Measurements from ENCODE around the gene BTG2.
"Not testable (repeated sequence)": the region's sequence is repeated elsewhere in the genome, so short reads cannot be mapped to it uniquely, and the experiment has no call there.

The BTG2 gene

GRCh38 chr1:203304919-203305808, at the start of gene BTG2:
BTG2 (plus strand) TSS chr1:203305519; CDS start chr1:203305607, 88 bp downstream.
- peak; percentile 96 for DNase-seq

DNA sequence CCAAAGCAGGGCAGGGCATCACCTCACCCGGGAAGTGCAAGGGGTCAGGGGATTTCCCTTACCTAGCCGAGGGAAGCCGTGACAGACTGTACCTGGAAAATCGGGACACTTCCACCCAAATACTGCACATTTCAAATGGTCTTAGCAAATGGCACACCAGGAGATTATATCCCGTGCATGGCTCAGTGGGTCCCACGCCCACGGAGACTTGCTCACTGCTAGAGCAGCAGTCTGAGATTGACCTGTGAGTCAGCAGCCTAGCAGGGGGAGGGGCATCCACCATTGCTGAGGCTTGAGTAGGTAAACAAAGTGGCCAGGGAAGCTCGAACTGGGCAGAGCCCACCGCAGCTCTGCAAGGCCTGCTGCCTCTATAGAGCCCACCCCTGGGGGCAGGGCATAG, 48.7 kb upstream of the BTG2 start:
- not testable (repeated sequence) for DNase-seq

- DNase-seq = no peak
Observed at GRCh38 chr1:203263496-203263895, 41.8 kb upstream of the BTG2 start.

- no peak for DNase-seq
Observed at GRCh38 chr1:203264052-203264501, 41.2 kb upstream of the BTG2 start.

DNA sequence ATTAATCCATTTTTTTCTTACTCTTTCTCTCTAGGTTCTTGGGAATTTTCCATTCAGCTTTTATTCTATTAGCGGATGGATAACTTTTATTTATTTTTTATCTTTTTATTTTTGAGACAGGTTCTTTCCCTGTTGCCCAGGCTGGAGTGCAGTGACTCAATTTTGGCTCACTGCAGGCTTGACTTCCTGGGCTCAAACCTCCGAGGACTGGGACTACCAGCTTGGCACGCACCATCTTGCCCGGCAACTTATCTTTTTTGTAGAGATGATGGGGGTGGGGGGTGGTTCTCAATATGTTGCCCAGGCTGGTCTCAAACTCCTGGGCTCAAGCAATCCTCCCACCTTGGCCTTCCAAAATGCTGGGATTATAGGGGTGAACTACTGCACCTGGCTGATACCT, 39.8 kb upstream of the BTG2 start:
- DNase-seq = no peak

DNA sequence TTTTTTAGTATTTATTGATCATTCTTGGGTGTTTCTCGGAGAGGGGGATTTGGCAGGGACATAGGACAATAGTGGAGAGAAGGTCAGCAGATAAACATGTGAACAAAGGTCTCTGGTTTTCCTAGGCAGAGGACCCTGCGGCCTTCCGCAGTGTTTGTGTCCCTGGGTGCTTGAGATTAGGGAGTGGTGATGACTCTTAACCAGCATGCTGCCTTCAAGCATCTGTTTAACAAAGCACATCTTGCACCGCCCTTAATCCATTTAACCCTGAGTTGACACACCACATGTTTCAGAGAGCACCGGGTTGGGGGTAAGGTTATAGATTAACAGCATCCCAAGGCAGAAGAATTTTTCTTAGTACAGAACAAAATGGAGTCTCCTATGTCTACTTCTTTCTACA, 39.2 kb upstream of the BTG2 start:
- DNase-seq = not testable (repeated sequence)

DNA sequence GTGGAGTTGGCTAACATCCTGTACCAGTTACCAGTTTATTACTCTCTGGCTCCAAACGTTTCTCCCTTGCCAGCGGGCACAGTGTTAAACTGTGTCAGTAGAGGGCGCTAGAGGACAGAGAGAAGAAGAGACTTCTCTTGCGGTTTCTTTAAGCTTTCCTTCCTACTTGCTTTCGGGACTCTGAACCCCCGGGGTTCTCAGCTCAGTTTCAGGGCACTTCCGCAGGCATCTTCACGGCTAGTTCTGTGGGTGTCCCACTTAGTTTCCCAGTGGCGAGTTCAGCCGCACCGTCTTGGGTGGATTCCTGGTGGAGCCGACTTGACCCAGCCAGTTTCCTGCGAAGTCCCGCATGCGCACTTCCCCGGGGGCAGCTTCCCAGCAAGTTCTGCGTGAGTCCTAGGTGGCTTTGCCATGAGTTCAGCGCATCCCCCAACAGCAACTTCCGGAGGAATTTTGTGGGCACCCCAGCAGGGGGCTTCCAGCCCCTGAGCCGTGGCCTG, 37.9 kb upstream of the BTG2 start:
- DNase-seq = peak; percentile 91

- no peak for DNase-seq
Observed at GRCh38 chr1:203267912-203268311, 37.4 kb upstream of the BTG2 start.

DNA sequence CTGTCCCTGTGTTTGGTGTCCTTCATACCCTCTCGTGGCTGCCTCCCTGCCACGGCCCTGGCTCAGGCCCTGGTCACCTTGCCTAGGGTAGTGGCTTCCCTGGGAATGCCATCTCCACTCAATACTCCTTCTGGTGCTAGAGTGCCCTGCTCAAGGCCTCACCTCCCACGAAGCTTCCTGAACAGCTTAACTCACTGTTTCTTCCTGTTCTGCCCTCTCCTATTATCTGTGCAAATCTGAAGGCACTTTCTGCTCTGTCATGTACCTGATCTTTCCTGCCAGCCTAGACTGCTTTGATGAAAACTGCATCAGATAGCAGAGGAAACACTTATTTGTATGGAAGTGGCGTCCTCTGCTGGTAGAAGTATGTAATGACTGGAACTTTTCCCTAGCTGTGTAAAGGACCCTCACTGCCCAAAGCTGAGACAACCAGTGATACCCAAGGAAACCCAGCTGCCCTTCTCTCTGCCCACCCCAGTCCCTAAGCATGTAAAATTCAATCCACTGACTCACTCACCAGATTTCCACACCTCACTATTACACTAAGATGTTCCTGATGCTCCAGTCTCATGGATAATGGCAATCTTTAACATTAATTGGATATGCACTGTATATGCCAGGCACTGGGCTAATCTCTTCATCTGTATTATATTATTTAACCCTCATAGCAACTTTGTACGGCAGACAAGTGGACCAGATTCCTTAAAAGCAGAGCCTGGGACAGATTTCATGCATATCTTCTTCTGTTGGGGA, 36.2 kb upstream of the BTG2 start:
- DNase-seq = peak; percentile 82

GRCh38 chr1:203269654-203270020, 35.7 kb upstream of the BTG2 start:
- no peak for DNase-seq

DNA sequence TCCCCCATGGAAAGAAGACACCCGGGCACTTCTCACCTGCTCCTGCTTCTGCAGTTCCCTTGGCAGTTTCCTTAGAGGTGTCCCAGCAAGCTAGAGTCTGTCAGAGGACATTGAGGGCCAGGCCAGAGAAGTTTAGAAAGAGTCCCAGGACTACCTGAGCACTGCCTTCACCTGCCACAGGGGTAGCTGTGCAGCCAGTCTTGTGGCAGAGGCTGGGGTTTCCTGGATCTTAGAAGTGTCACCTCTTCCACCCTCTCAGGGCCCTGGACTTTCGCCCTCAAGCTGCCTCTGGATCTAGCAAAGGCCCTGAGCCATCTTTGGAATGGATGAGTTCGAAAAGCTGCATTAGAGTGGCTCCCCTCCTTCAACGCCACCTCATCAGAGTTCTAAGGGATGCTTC, 34.9 kb upstream of the BTG2 start:
- no peak for DNase-seq

- peak; percentile 84 for DNase-seq
Observed at GRCh38 chr1:203271018-203271743, 34.1 kb upstream of the BTG2 start.

DNA sequence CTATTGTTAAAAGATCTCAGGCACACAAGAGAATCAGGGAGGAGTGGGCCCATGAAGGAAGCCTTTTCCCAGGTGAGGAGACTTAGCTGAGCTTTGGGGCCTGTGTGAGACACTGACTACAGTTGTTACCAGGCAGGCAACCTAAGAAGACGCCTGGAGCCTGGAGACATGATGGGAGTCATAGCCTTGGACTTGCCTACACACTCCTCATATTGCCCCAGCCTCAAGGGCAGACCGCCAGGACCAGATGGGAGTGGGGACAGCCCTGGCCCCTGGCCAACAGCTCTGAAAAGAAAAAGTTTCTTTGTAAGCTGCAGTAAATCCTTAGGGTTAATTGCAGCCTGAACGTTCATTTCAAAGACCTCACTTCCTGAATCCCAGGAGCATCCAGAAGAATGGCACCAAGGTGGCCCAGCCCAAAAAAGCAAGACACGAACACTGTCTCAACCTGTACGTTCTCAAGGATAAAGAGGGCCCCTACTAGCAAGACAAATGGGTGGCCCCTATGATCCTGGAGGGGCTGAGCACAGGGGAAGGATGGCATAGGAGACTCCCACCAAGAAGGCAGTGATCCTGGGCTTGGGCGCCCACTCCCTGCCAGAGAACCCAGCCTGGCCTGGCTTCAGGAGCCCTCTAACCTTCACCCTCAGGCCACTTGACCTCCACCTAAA, 33.2 kb upstream of the BTG2 start:
- no peak for DNase-seq

- DNase-seq = no peak
Observed at GRCh38 chr1:203272633-203273205, 32.6 kb upstream of the BTG2 start.

GRCh38 chr1:203273206-203273868, 32.0 kb upstream of the BTG2 start:
- peak; percentile 93 for DNase-seq

DNA sequence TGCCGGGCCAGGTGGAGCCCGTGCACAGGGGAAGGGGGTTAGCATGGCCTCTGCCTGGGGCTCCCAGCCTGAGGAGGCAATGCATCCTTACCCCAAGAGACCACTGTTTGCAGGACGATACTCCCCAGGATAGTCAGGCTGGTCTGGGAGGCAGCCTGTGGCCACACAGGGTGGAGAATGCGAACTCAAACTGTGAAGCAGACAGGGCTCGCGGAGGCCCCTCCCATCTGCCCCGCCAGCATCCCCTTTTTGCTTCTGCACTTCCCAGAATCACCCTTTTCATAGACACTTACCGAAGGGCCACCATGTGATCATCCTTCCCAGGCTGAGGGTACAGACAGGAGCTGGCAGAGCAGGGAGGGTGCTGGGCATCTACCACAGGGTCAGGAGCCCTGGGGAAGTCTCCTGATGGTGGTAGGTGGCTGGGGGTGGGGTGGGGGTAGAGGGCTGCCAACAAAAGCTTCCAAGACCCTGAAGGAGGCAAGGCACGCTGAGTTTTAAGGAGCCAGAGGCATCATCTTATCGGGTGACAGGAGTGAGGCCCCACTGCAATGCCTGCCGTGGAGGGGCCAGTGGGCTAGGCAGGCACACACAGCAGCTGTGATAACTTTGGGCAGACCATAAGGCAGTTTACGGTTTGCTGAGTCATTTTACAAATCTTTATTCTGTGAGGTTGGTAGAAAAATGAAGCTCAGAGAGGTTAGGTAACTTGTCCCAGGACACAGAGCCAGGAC, 31.3 kb upstream of the BTG2 start:
- peak; percentile 34 for DNase-seq

- DNase-seq = no peak
Observed at GRCh38 chr1:203274603-203275381, 30.5 kb upstream of the BTG2 start.

DNA sequence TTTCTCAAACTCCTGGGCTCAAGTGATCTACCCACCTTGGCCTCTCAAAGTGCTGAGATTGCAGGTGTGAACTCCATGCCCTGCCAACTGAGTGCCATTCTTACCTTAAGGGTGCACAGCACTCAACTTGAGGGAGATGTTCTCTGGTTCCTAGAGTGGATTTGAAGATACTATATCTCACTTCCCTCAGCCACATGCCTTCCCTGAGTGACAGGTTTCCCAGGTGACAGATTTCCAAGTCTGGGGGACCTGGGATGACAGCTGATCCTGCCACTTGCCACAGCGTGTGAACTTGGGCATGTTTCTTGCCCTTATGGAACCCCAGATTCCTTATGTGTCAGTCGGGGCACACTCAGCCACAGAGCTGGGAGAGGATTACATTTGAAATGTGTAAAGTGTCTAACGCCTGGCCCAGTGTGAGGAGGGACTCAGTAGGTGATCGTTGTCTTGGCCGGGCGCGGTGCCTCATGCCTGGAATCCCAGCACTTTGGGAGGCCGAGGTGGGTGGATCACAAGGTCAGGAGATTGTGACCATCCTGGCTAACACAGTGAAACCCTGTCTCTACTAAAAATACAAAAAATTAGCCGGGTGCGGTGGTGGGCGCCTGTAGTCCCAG, 29.6 kb upstream of the BTG2 start:
- DNase-seq = no peak

DNA sequence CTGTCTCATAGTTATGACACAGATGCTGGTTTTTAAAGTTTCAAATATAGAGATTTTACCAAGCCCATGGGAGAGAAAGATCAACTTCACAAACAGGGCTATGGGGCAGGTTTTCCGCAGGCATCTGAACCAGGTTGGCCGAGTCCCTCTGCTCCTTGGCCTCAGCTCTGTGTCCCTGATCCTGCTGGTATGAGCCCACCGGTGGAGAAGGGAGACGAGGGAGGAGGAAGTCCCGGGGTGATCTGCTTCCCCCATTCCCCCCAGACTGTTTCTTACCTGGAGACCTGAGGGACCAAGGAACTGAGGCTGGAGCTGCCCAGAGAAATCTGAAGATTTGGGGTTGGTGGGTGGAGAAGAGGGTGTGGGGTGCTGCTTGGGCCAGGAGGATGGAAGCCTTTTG, 28.9 kb upstream of the BTG2 start:
- no peak for DNase-seq
